ENCODE measurements around the gene MEIS1.
A peak's percentile ranks its signal among the peaks of the same experiment; 100 is the strongest.

The MEIS1 gene

DNA sequence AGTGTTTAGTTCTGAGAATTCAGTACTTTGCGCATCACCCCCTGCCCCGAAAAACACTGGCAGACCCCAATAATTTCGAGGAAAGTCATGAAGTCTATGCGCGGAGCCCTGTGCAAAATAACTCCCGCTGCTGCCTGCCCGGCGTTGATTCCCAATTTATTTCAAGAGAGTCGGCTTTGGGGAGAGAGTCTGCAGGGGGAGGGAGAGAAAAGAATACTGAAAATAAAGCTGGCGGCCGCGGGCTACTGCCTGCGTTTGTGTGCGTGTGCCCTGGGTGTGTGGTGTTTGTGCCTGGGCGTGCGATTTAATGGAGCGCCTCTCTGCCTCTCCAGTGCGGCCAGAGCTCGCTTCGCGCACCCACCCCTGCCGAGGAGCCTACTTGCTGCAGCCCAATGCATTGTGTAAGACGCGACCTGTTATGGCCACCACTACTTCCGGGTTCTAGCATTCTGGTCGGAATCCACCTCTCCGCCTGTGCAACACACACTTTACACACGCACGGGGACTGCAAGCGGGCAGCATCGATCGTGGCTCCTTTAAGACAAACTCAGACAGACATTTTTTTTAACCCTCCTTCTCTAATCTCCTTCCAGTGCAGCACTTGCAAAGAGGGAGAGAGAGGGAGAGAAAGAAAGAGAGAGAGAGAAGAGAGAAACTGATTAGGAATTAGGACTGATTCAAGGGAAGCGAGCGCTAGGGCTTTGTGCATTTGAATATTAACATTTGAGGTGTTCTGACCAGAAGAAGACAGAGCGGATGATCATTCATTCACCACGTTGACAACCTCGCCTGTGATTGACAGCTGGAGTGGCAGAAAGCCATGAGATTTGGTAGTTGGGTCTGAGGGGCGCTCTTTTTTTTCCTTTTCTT lies at the start of gene MEIS1:
MEIS1 (plus strand) TSS at position 447 of the 870 bp plus-strand sequence. CDS start 732 bp downstream, outside the sequence.
- H3K4me3 ChIP-seq: peak within 1 kb of the TSS; percentile 43 to 76 (median 51)
- peak within 1 kb of the TSS; percentile 71 to 96 (median 88) for H3K27ac ChIP-seq

- Histone ChIP-seq H3K4me3 (no peak overlapping the region), H3K27ac (no peak overlapping the region)
Observed at GRCh38 chr2:66387016-66387753, 47.7 kb upstream of the MEIS1 start.

DNA sequence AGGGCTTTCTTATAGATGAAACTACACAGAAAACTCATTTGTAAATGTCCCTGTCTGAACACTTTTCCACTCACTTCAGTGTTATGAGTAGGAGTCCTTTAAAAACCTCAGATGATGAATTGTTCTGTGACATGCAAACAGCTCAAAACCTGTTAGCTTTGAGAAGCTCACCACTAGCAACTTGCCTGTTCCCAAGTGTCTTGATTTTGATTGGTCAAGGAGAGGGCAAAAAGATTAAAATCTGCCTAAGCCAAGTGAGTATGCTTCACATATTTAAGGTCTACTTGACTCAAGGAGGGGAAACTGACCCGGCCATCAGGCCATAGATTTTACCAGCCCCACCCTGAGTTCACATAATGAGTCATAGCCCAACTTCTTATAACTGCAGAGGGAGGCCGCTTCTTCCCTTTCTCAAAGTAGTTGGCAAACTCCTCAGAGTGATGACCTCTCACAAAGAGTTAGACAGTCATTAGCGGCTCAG lies 45.2 kb upstream of the MEIS1 start:
- no peak overlapping the region for H3K27ac ChIP-seq
- H3K4me3 ChIP-seq: no peak overlapping the region

DNA sequence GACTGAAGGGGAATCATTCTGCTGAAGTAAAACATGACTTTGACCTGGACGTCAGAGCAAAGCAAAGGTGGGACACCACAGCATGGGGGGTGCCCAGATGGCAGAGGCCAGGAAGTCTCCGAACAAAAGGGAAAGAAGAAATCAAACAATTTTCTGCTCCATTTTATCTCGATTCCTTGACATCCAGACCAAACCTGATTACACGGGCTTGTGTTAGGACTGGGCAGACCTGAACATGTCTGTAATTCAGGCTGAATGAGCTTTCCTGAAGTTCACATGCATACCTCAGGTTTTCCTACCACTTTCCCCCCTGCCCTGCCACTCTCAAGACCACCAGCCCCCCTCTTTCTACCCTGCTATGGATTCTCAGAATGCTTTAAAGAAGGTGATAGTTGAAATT lies 44.8 kb upstream of the MEIS1 start:
- H3K4me3 ChIP-seq: no peak overlapping the region
- H3K27ac ChIP-seq: peak overlapping the region in 2 of 21 experiments; percentile 7 to 34

GRCh38 chr2:66390811-66391210 lies 44.1 kb upstream of the MEIS1 start:
- H3K4me3 ChIP-seq: peak overlapping the region in 2 of 7 experiments; percentile 15 to 21
- H3K27ac ChIP-seq: peak overlapping the region in 2 of 21 experiments; percentile 28 to 34

- H3K27ac ChIP-seq: peak overlapping the region in 2 of 21 experiments; percentile 28 to 34
- H3K4me3 ChIP-seq: peak overlapping the region in 2 of 7 experiments; percentile 15 to 21
Observed at GRCh38 chr2:66391240-66391639, 43.7 kb upstream of the MEIS1 start.

DNA sequence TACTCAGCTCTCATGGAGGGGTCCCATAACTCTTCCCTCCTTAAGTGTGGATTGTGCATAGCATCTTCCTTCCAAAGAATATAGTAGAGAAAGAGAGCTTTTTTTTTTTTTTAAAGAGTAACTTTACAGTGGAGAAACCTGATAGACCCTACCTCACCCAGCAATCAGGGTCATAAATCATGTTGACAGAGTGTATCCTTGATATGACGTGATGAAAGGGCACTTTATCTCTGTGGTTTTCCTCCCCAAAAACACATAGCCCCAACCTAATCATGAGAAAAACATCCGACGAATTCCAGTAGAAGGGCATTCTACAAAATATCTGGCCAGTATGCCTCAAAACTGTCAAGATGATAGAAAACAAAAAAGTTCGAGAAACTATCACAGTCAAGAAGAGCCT lies 29.5 kb upstream of the MEIS1 start:
- no peak overlapping the region for H3K4me3 ChIP-seq
- no peak overlapping the region for H3K27ac ChIP-seq

GRCh38 chr2:66408905-66409304 lies 26.0 kb upstream of the MEIS1 start:
- Histone ChIP-seq H3K27ac (no peak overlapping the region), H3K4me3 (no peak overlapping the region)

DNA sequence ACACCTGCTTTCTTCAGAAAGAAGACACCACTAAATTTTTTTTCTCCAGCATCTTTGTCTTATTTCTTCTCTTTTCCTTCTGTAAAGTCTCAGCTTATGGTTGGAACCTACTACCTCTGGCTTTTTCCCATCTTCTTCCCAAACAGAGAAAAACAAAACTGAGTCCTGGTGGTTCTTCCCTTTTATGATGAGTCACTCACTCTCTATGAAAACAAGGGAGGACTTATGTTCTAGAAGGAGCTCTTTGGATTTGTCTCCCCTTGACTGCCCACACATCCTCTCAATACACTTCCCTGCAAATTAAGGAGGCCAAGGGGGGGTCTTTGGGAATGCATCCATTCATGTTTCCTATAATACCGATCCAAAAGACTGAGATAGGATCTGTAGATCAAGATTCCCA lies 22.1 kb upstream of the MEIS1 start:
- no peak overlapping the region for H3K4me3 ChIP-seq
- no peak overlapping the region for H3K27ac ChIP-seq

- no peak overlapping the region for H3K4me3 ChIP-seq
- H3K27ac ChIP-seq: no peak overlapping the region
Observed at GRCh38 chr2:66414896-66415295, 20.0 kb upstream of the MEIS1 start.

- Histone ChIP-seq H3K27ac (no peak overlapping the region), H3K4me3 (no peak overlapping the region)
Observed at GRCh38 chr2:66418381-66418780, 16.5 kb upstream of the MEIS1 start.

DNA sequence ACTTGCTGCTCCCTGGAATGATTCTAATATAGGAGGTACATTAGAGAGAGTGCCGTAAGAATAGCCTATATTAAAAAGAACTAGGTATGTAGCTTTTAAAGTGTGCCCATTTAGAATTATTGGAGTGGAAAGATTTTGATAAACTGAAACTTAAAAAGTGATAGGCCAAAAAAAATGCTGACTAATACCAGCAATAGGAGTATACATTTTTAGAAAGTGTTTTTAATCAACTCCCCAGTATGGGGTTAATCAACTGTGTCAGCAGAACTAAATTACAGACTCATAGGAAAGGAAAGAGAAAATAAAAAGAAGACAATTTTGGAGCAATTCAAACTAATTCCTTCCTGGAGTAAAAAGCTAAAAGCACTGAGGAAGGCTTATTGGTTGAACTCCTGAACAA lies 13.3 kb upstream of the MEIS1 start:
- Histone ChIP-seq H3K4me3 (no peak overlapping the region), H3K27ac (no peak overlapping the region)

DNA sequence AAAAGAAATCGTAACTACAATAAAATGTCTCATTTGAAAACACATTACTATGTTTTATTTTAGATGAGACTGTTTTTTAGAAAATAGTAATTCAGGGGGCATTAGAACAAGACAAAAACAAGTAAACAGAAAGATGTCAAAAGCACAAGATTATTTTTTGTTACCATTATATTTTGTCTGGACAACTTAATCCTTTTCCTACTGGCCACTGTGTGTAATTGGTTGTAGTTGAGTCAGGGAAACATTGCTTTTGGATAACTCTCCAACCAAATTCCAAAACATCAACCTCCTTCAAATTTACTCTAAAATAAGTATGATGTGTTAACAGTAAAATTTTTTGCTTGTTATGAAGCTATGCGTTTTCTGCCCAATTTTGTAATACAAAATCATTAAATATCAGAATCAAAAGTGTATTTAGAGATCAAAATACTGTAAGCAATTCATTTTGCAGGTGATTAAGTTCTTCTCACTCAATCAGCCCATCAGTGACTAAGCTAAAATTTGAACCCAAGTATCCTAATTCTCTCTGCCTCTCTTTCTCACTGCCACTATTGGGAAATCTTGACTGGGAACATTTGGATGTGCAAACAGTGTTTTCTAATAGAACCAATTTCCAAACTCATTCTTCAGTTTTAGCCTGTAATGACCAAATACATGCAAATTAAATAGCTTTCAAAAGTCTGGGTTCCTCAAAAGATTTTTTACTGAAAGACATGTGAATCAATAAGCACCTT lies 11.4 kb upstream of the MEIS1 start:
- H3K27ac ChIP-seq: no peak overlapping the region
- no peak overlapping the region for H3K4me3 ChIP-seq

GRCh38 chr2:66426244-66427111 lies 8.4 kb upstream of the MEIS1 start:
- peak overlapping the region in 5 of 7 experiments; percentile 1 to 42 (median 19) for H3K4me3 ChIP-seq
- peak overlapping the region in 1 of 21 experiments; percentile 4 for H3K27ac ChIP-seq

- Histone ChIP-seq H3K4me3 (no peak overlapping the region), H3K27ac (no peak overlapping the region)
Observed at GRCh38 chr2:66427300-66427699, 7.6 kb upstream of the MEIS1 start.

DNA sequence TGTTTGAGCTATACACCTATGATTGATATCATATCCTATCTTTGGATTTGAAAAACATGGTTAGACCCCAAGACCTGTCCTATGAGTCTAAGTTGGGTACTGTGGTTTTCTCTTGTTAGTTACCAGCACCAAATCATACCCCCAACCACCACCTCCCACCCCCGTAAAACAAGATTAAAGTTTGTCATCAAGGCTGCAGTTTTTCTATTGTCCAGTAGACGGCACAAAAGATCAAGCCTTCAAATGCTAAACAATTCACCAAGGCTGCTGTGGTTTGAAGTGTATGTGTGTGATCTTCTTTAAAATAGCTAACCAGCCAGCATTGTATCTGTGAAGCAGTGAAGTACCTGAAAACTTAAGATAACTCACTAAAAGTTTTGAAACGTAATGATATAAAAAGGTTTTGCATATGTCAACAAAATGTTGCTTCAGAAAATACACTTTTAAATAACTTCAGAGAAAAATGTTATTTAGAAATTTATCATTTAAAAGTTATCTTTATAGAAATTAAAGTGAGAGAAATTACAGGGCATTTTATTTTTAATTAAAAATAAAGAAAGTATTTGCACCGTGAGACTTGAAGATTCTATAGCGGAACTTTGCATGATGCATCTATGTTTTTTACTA lies 5.8 kb upstream of the MEIS1 start:
- no peak overlapping the region for H3K27ac ChIP-seq

DNA sequence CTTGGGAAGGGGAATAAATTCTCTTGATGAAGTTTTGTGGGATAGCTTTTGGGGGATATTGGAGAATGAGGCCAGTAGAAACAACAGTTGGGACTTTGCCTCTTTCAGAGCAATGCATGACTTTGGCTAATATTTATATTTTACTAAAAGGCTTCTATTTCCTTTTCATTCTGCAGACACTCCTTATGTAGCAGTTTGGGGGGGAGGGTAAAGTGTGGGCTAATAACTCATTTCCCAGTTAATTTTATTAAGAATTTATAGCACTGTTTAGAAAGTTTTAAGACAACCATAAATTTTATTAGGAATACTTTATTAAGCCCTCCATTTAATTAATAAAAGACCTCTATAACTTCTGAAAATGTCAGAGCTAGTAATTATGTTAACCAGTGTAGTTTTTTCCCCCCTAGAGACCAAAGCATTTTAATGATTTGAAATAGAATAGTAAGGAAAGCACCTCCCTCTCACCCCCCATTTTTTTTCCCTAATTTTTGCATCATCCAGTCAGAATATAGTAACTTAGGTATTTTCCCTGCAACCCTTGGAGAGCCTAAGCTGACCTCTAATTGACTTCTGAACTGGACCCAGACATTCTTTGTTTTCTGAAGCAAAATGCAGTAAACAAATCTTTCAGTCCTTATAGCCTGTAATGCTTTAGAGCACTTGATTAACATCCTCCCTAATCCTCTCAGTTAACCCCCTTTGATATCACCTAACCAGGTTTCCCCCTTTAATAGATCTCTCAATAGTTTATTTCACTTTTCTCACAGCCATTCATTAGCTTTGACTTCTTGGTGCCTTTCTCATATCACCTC lies 5.0 kb upstream of the MEIS1 start:
- Histone ChIP-seq H3K4me3 (no peak overlapping the region), H3K27ac (no peak overlapping the region)

More for the DNA sequence above, 5.8 kb upstream of the MEIS1 start:
- no peak overlapping the region for H3K4me3 ChIP-seq
